Fibroblast of the aortic adventitia (primary cell): Measurements from ENCODE around the gene PPARG. TPM values are rescaled to one million over a fixed set of nuclear protein-coding genes. Genes with fewer than 3 reads are reported as not detected.

Experiments used
- DNase-seq: peaks from one replicate; pipeline ENCODE4 v3.0.0-alpha.2; 2010; ENCODE audit warnings: low read depth
- H3K4me3 ChIP-seq: 2 replicates; pipeline ENCODE4 v1.5.1; 2011; ENCODE audit warnings: low read depth, mild to moderate bottlenecking, control low read depth, low read length, moderate library complexity
- total RNA-seq: library from RNA; depleted of rRNA; stranded (reverse); fragments of >200 nt; gene quantifications from 2 replicates; pipeline ENCODE4 v1.2.3, GENCODE V29; 2012; ENCODE audit warnings: low replicate concordance
- TF ChIP-seq, protein P1 (sequence below): IDR thresholded peaks from 2 replicates; pipeline ENCODE4 v1.5.1; 2011; ENCODE audit warnings: mild to moderate bottlenecking, low read length, control low read depth, inconsistent platforms; ENCODE audit not compliant: insufficient read depth

Gene PPARG
- total RNA-seq, 1 donor, result 39.4 TPM

DNA sequence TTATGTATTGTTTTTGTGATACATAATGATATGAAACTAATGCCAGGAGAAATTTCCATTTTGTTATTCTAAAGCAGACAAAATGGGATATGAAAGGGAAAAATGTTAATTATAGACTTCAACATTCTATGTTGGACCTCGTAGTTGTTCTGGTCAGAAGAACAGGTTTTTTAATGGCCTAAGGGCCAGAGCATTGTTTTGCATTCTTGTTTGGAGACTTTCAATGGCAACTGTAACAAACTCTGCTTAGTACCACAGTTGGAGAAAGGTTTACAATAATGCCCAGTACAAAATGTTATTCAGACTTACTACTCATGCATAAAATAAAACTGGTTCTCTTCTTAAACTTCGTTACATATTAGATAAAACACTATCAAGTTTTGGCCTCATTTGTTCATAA lies 12.2 kb downstream of the PPARG start:
- TF ChIP-seq, protein P1, sequence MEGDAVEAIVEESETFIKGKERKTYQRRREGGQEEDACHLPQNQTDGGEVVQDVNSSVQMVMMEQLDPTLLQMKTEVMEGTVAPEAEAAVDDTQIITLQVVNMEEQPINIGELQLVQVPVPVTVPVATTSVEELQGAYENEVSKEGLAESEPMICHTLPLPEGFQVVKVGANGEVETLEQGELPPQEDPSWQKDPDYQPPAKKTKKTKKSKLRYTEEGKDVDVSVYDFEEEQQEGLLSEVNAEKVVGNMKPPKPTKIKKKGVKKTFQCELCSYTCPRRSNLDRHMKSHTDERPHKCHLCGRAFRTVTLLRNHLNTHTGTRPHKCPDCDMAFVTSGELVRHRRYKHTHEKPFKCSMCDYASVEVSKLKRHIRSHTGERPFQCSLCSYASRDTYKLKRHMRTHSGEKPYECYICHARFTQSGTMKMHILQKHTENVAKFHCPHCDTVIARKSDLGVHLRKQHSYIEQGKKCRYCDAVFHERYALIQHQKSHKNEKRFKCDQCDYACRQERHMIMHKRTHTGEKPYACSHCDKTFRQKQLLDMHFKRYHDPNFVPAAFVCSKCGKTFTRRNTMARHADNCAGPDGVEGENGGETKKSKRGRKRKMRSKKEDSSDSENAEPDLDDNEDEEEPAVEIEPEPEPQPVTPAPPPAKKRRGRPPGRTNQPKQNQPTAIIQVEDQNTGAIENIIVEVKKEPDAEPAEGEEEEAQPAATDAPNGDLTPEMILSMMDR, result no peak
- no peak for DNase-seq
- H3K4me3 ChIP-seq, result no peak overlapping the region

DNA sequence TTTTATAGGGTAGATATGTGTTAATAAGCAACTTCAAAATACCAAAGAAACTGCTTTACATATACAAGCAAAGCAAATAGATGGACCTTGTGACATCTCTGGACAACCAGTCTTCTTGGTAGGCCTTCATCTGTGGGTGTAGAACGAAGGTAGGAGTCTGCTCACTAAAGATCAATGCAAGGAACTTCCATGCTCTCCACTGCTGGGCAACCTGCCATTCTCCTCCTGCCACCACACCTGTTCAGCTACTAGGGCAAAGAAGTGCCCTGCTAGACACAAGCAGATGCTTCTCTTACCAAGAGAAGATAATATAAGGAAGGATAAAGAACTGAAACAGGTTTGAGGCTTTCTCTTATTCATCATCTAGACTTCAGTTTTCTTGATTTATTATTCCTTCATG lies 12.6 kb downstream of the PPARG start:
- no peak overlapping the region for H3K4me3 ChIP-seq
- DNase-seq, result no peak
- TF ChIP-seq, protein P1, result no peak

DNA sequence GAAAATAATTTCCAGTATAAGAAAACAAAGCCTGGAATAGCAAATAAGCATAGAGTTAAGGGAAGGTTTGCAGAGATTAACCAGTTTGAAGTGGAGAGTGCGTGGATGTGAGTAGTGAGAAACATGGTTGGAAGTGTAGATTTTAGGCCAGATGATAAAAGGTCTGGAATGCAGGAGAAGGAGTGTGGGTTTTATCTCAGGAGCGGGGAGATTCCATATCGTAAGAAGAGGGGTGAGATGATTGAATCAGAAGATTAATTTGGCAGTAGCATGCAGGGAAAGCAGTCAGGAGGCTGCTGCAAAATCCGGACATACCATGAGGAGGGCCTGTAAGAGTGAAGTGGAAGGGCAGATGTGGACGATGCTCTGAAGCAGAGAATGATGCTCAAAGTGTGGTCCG lies 13.7 kb downstream of the PPARG start:
- DNase-seq, result peak; percentile 32
- no peak overlapping the region for H3K4me3 ChIP-seq
- TF ChIP-seq, protein P1, result no peak

DNA sequence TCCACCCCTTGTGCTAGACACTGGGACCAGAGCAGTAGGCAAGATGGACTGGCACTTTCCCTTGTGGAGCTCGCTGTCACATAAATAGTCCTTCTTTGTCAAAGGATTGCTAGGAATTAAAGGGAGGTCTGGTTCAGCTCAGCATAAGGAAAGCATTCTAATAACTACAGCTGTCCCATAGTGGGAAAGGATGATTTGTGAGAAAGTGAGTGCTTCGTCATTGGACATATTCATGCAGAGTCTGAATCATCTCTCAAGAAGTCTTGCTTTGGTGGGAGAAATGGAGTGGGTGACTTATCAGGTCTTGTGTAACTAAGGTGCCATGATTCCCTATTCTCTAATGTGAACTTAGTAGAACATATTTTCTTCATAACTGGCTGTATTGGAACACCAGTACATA lies 14.7 kb downstream of the PPARG start:
- TF ChIP-seq, protein P1, result no peak
- DNase-seq, result peak; percentile 87

DNA sequence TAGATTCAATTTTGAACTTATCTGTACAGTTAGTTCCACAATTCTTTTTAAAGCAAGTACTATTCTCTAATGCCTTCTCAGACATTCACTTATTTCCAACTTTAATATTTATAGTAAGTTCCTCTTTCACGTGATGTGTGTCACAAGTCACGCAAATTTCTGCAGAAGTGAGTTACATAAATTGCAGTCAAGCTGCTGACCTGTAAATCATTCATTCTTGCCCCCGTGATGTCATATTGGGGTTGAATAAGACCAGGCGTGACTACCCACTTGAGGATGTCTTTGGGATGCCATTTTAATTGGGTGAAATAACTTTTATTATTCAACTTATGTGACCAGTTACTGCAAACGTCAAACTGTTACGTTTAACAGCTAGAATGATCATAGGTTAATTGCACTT lies 15.1 kb downstream of the PPARG start:
- TF ChIP-seq, protein P1, result no peak
- no peak overlapping the region for H3K4me3 ChIP-seq
- no peak for DNase-seq

More for the DNA sequence above, 14.7 kb downstream of the PPARG start:
- H3K4me3 ChIP-seq, result no peak overlapping the region

DNA sequence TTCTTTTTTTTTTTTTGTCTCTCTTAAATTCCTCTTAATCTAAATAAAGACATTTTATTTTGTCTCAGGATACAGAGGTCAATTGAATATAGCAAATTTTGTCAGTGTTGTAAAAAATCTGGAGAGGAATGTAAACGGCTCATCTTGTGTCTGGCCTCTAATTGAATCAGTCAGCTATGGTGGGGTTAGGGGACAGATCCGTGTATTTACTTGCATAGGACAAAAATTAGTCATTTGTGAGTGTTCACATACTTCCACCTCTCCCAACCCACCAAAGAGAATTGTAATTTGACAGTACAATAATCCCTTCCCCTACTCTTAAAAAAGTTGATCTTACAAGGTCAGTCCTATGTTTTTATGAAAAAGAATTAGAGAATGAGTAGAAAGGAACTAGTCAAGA lies 18.3 kb downstream of the PPARG start:
- DNase-seq, result no peak

DNA sequence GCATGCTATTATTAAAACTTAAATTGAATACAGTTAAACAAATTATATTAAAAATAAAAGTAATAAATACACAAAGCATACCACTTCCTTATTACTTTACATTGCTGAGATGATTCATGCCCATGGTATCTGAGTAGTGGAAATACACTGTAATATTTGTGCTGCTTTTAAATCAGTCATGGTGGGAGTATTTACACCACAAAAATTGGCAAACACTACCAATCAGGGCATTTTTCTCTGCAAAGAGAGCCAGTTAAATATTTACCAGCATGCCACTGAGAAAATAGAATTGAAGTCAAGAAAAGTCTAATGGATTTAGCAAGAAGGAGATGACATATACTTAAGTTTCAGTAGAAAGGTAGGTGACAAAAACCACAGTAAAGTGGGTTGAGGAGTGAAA lies 19.6 kb downstream of the PPARG start:
- TF ChIP-seq, protein P1, result no peak
- DNase-seq, result peak; percentile 78
- no peak overlapping the region for H3K4me3 ChIP-seq

More for the DNA sequence above, 18.3 kb downstream of the PPARG start:
- TF ChIP-seq, protein P1, result no peak
- no peak overlapping the region for H3K4me3 ChIP-seq
